Astrocyte of the spinal cord (primary cell): Measurements from ENCODE around the gene SCN4A.

ENCODE experiments used
- DNase-seq: peaks from one replicate; pipeline ENCODE4 v3.0.0; 2011; ENCODE audit warnings: low read depth, low spot score
- H3K4me3 ChIP-seq: 2 replicates; pipeline ENCODE4 v1.5.1; 2011; ENCODE audit warnings: low read depth, mild to moderate bottlenecking, low read length, moderate library complexity
- CTCF ChIP-seq: IDR thresholded peaks from 2 replicates; pipeline ENCODE4 v1.5.1; 2012; ENCODE audit warnings: low read depth, mild to moderate bottlenecking, low read length, inconsistent platforms
- in situ Hi-C: cut with HindIII; loops from 2 replicates; pipeline ENCODE4 v1.10.0; 2017; ENCODE audit warnings: low sequenced_read_pairs

Gene SCN4A

GRCh38 chr17:63961355-63962212, 11.1 kb downstream of the SCN4A start:
- no peak overlapping the region for H3K4me3 ChIP-seq
- TF ChIP-seq CTCF, result no peak
- DNase-seq, result peak; percentile 59
- in situ Hi-C loops, result no loop called here

GRCh38 chr17:63960430-63960829, 12.3 kb downstream of the SCN4A start:
- no peak for TF ChIP-seq CTCF
- no peak for DNase-seq
- no peak overlapping the region for H3K4me3 ChIP-seq
- in situ Hi-C loops, result no loop called here

- no peak for TF ChIP-seq CTCF
- no peak for DNase-seq
- in situ Hi-C loops, result no loop called here
- no peak overlapping the region for H3K4me3 ChIP-seq
These were observed 12.7 kb downstream of the SCN4A start for GRCh38 chr17:63960006-63960405.

GRCh38 chr17:63956296-63956920, 16.3 kb downstream of the SCN4A start:
- peak; percentile 16 for DNase-seq
- in situ Hi-C loops, result no loop called here
- no peak for TF ChIP-seq CTCF
- no peak overlapping the region for H3K4me3 ChIP-seq

GRCh38 chr17:63955791-63956190, 16.9 kb downstream of the SCN4A start:
- TF ChIP-seq CTCF, result no peak
- in situ Hi-C loops, result no loop called here
- no peak for DNase-seq

GRCh38 chr17:63955232-63955631, 17.5 kb downstream of the SCN4A start:
- no peak for DNase-seq
- H3K4me3 ChIP-seq, result no peak overlapping the region
- TF ChIP-seq CTCF, result no peak
- in situ Hi-C loops, result no loop called here

More at GRCh38 chr17:63955791-63956190, 16.9 kb downstream of the SCN4A start:
- no peak overlapping the region for H3K4me3 ChIP-seq
